ENCODE results near the gene SPINDOC.

- TF ChIP-seq POLR2AphosphoS5 (IDR thresholded peaks at IDR 0.05; ENCODE audit: low read depth, low read length) (no peak), EZH2 (IDR thresholded peaks at IDR 0.05) (no peak), CTCF (IDR thresholded peaks at IDR 0.05 in 2 of 3, conservative IDR thresholded peaks at IDR 0.05 in 1 of 3; ENCODE audit: borderline replicate concordance in 1 of 3, insufficient read depth in 1 of 3, low read depth in 2 of 3, low read length in 2 of 3) (no peak), ATF3 (IDR thresholded peaks at IDR 0.05) (no peak), EGR1 (IDR thresholded peaks at IDR 0.05; ENCODE audit: low read depth) (no peak), POLR2A (IDR thresholded peaks at IDR 0.05; ENCODE audit: borderline replicate concordance, extremely low read depth, insufficient read depth, insufficient read length) (no peak), EZH2phosphoT487 (IDR thresholded peaks at IDR 0.05; ENCODE audit: borderline replicate concordance) (no peak), JUND (IDR thresholded peaks at IDR 0.05) (no peak)
Observed at GRCh38 chr11:63779039-63779438, 34.2 kb upstream of the SPINDOC start.
